Cardiac fibroblast (primary cell): ENCODE results near the gene SPSB4.

Source experiments
- DNase-seq, 2 donors: peaks; one replicate each; pipeline versions ENCODE4 v3.0.0 to v3.0.0-alpha.2; 2010; ENCODE audit warnings: low read depth in 2 of 2
- H3K4me3 ChIP-seq, 2 donors: replicated peaks in 1 of 2; 1 replicate in 1 of 2; 2 replicates in 1 of 2; pipeline ENCODE4 v1.5.1; 2011; ENCODE audit warnings: low read depth in 2 of 2, low read length in 2 of 2, mild to moderate bottlenecking in 2 of 2, moderate library complexity in 1 of 2
- CTCF ChIP-seq: IDR thresholded peaks from one replicate; pipeline ENCODE4 v1.5.1; 2011; ENCODE audit warnings: low read depth, mild to moderate bottlenecking, low read length, inconsistent platforms

SPSB4 gene

GRCh38 chr3:141129049-141129448 lies 77.9 kb downstream of the SPSB4 start:
- no peak overlapping the region for H3K4me3 ChIP-seq
- no peak for TF ChIP-seq CTCF
- DNase-seq, result no peak

GRCh38 chr3:141129541-141130011 lies 78.4 kb downstream of the SPSB4 start:
- DNase-seq, result no peak
- TF ChIP-seq CTCF, result no peak
- no peak overlapping the region for H3K4me3 ChIP-seq

GRCh38 chr3:141143517-141143916 lies 92.4 kb downstream of the SPSB4 start:
- H3K4me3 ChIP-seq, result no peak overlapping the region
- TF ChIP-seq CTCF, result no peak
- no peak for DNase-seq

DNA sequence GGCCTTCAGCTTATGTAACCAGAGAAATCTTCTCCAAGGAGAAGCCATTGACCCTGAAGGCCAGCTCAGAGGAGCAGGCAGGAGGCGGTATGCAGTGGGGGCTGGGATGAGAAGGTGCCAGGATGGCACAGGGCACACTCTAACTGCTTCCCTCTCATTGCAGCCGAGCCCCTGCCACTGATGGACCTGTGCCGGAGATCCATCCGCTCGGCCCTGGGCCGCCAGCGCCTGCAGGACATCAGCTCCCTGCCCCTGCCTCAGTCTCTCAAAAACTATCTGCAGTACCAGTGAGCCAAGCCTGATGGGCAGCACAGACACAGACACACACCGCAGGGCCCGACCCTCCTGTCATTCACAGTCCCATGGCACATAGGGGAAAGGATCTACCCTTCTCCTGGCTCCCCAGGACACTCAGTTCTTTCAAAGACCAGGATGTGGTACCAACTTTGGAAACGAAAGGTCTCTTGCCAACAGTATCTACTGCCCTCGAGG lies 95.9 kb downstream of the SPSB4 start:
- no peak for TF ChIP-seq CTCF
- H3K4me3 ChIP-seq, result no peak overlapping the region
- DNase-seq, result no peak

DNA sequence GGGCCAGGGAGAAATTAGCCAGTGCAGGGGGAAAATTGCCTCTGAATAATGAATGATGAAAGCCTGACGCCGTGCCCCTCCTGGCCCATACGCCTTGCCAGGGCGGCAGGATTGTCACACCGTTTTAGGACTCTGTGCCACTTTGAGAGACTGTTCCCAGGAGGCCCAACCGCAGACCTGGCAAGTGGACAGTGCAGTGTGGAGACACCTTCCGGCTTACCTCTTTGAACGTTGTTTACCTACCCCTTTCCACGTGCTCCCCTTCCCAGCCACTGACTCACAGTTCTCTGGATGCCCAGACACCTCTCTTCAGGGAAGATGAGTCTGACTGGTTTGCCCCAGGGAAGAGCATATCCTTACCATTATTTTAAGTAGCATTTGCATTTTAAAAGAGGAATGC lies 96.5 kb downstream of the SPSB4 start:
- TF ChIP-seq CTCF, result no peak
- no peak for DNase-seq
- H3K4me3 ChIP-seq, result no peak overlapping the region

DNA sequence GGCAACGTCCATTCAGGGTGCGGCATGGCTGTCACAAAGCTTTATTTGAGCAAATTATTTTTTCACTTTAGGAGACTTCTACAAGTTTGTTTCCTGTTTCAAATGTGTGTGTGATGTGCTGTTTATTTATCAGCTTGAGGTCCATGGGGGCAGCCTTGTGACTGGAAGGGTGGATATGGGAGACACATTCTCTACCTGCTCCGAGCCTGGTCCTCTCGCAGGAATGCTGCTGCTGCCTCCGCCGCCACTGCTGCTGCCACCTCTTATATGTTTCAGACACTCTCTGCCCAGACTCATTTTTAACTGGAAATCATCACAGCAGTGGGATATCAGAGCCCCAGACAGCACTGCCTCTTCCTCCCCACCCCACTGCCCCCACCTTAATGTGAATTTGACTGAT lies 97.0 kb downstream of the SPSB4 start:
- no peak overlapping the region for H3K4me3 ChIP-seq
- DNase-seq, result no peak

More for the DNA sequence above, 97.0 kb downstream of the SPSB4 start:
- no peak for TF ChIP-seq CTCF
